ENCODE measurements around the gene CLMN.

The CLMN gene

DNA sequence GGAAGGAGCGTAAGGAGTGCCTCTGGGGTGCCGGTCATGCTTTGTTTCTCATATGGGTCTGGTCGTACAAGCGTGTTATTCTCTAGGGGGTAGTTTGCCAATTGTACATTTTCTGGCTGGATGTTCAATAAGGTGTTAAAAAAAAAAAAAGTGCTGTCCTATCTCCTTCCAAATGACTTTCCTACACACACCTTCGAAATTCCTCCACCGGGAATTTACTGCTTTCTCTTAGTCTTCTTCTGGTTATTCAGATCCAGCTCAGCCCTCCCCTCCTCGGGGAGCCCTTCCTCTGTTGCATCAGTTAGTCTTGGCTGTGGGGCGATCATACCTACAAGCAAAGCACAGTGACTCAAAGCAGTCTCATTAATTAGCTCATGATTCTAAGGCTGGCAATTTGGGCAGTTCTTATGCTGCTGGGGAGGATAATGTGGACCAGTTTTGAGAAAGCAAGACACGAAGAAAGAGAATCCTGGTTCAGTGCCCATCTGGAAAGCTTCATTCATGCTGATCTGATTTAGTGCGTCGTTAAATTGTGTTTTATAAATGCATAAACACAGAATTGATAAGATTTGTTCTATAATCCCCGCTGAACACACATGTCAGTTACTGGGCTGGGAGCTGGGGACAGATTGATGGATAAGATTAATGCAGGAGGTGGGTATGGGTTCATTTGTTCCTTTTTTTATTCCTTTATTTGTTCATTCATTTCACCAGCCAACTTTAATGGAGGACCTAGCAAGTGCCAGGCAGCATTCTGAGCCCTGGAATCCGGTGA is 9.2 kb upstream of the CLMN start:
- no peak overlapping the region for H3K4me3 ChIP-seq (ENCODE audit: low read length)
- TF ChIP-seq CTCF (conservative IDR thresholded peaks at IDR 0.05; ENCODE audit: low read depth, low read length): no peak
- DNase-seq (ENCODE audit: low read depth): no peak

- no peak for DNase-seq (ENCODE audit: low read depth)
- TF ChIP-seq CTCF (conservative IDR thresholded peaks at IDR 0.05; ENCODE audit: low read depth, low read length): no peak
- no peak overlapping the region for H3K4me3 ChIP-seq (ENCODE audit: low read length)
Measured at GRCh38 chr14:95327558-95328374, 8.1 kb upstream of the CLMN start.

GRCh38 chr14:95326987-95327386 is 7.3 kb upstream of the CLMN start:
- DNase-seq (ENCODE audit: low read depth): no peak
- H3K4me3 ChIP-seq (ENCODE audit: low read length): no peak overlapping the region
- TF ChIP-seq CTCF (conservative IDR thresholded peaks at IDR 0.05; ENCODE audit: low read depth, low read length): no peak

DNA sequence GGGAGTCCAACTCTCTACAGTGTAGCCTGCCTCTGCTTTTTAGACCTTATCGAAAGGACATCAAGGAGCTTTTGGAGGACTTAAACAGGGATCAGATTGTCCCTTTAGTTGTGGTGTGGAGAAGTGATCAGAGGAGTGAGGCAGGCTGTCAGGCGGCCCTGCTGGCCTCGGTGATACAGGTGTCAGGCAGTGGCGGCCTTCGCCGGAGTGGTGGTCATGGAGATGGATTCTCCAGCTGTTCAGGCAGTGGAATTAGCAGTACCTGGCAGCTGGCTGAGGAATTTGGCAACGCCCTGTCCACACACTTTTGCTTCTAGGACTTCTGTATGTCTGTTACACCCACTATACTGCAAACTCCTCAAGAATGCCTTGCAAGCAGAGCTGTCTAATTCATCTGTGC is 4.2 kb upstream of the CLMN start:
- no peak for DNase-seq (ENCODE audit: low read depth)
- H3K4me3 ChIP-seq (ENCODE audit: low read length): no peak overlapping the region
- TF ChIP-seq CTCF (conservative IDR thresholded peaks at IDR 0.05; ENCODE audit: low read depth, low read length): no peak

- no peak overlapping the region for H3K4me3 ChIP-seq (ENCODE audit: low read length)
- TF ChIP-seq CTCF (conservative IDR thresholded peaks at IDR 0.05; ENCODE audit: low read depth, low read length): no peak
- no peak for DNase-seq (ENCODE audit: low read depth)
Measured at GRCh38 chr14:95323361-95323760, 3.7 kb upstream of the CLMN start.

GRCh38 chr14:95322651-95323050 is 2.9 kb upstream of the CLMN start:
- DNase-seq (ENCODE audit: low read depth): no peak
- no peak for TF ChIP-seq CTCF (conservative IDR thresholded peaks at IDR 0.05; ENCODE audit: low read depth, low read length)
- H3K4me3 ChIP-seq (ENCODE audit: low read length): no peak overlapping the region
